SK-N-SH (cell line): Measurements from ENCODE around the gene ARHGAP11B.
"Not testable (repeated sequence)": the region's sequence is repeated elsewhere in the genome, so short reads cannot be mapped to it uniquely, and the experiment has no call there.

Source experiments
- CHD2 ChIP-seq: fragments of 150-350 bp; IDR thresholded peaks from 2 replicates; pipeline ENCODE4 v1.6.1; 2018; ENCODE audit warnings: low read length; ENCODE audit not compliant: partially characterized antibody
- EZH2phosphoT487 ChIP-seq: fragments of 200-600 bp; sonication (generic); IDR thresholded peaks from 2 replicates; pipeline ENCODE4 v1.6.1; 2017; ENCODE audit warnings: low read depth, mixed run types, mild to moderate bottlenecking, antibody characterized with exemption, moderate library complexity, borderline replicate concordance
- FOSL2 ChIP-seq: IDR thresholded peaks from 2 replicates; pipeline ENCODE4 v1.4.0; 2012; ENCODE audit warnings: low read depth, mild to moderate bottlenecking, moderate library complexity, borderline replicate concordance
- JUND ChIP-seq: IDR thresholded peaks from 2 replicates; pipeline ENCODE4 v1.4.0; 2012
- MAX ChIP-seq: IDR thresholded peaks from 2 replicates; pipeline ENCODE4 v1.4.0; 2012; ENCODE audit warnings: low read depth
- MEF2A ChIP-seq: IDR thresholded peaks from 2 replicates; pipeline ENCODE4 v1.4.0; 2012; ENCODE audit warnings: low read depth, borderline replicate concordance
- NRF1 ChIP-seq: IDR thresholded peaks from 2 replicates; pipeline ENCODE4 v1.6.1; 2012; ENCODE audit warnings: low read depth, mild to moderate bottlenecking, low read length
- POLR2AphosphoS5 ChIP-seq: IDR thresholded peaks from 2 replicates; pipeline ENCODE4 v1.6.1; 2012; ENCODE audit warnings: low read depth, low read length
- REST ChIP-seq: IDR thresholded peaks from 2 replicates; pipeline ENCODE4 v1.6.1; 2012; ENCODE audit warnings: mild to moderate bottlenecking, low read depth, low read length, moderate library complexity
- SIN3A ChIP-seq: IDR thresholded peaks from 2 replicates; pipeline ENCODE4 v1.6.1; 2012; ENCODE audit warnings: low read depth, mild to moderate bottlenecking, low read length, moderate library complexity, borderline replicate concordance
- SMC3 ChIP-seq: IDR thresholded peaks from 2 replicates; pipeline ENCODE4 v1.6.1; 2012; ENCODE audit warnings: low read depth, low read length, improper control_type of control experiment
- TCF12 ChIP-seq: IDR thresholded peaks from 2 replicates; pipeline ENCODE4 v1.4.0; 2012
- TF ChIP-seq, protein P1 (sequence below): fragments of 200-600 bp; sonication (generic); IDR thresholded peaks from 2 replicates; pipeline ENCODE4 v1.6.1; 2017; ENCODE audit warnings: antibody characterized with exemption, mild to moderate bottlenecking, moderate library complexity
- TF ChIP-seq, protein P2 (sequence below): IDR thresholded peaks from 2 replicates; pipeline ENCODE4 v1.4.0; 2012; ENCODE audit warnings: low read depth, borderline replicate concordance

DNA sequence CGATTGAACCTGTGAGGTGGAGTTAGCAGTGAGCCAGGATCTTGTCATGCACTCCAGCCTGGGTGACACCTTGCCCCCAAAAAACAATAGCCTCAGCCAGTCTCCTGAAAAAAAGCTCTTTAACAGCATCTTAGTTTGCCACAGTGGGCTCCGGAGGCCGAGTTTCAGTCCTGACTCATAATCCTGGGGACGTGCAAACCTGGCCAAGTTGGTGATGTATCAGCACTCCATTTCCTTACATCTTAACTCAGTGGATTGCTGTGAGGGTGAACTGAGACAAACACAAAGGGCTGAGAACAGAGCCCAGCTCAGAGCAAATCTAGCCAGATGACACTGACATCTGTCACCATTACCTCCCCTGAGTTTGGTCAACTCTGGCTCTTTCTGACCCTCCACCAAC lies 50.0 kb downstream of the ARHGAP11B start:
- TF ChIP-seq, protein P1, sequence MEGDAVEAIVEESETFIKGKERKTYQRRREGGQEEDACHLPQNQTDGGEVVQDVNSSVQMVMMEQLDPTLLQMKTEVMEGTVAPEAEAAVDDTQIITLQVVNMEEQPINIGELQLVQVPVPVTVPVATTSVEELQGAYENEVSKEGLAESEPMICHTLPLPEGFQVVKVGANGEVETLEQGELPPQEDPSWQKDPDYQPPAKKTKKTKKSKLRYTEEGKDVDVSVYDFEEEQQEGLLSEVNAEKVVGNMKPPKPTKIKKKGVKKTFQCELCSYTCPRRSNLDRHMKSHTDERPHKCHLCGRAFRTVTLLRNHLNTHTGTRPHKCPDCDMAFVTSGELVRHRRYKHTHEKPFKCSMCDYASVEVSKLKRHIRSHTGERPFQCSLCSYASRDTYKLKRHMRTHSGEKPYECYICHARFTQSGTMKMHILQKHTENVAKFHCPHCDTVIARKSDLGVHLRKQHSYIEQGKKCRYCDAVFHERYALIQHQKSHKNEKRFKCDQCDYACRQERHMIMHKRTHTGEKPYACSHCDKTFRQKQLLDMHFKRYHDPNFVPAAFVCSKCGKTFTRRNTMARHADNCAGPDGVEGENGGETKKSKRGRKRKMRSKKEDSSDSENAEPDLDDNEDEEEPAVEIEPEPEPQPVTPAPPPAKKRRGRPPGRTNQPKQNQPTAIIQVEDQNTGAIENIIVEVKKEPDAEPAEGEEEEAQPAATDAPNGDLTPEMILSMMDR, result not testable (repeated sequence)
- TF ChIP-seq POLR2AphosphoS5, FOSL2, MEF2A, REST, SIN3A, CHD2, SMC3, TCF12, MAX, NRF1, EZH2phosphoT487, JUND: not testable (repeated sequence)
- TF ChIP-seq, protein P2, sequence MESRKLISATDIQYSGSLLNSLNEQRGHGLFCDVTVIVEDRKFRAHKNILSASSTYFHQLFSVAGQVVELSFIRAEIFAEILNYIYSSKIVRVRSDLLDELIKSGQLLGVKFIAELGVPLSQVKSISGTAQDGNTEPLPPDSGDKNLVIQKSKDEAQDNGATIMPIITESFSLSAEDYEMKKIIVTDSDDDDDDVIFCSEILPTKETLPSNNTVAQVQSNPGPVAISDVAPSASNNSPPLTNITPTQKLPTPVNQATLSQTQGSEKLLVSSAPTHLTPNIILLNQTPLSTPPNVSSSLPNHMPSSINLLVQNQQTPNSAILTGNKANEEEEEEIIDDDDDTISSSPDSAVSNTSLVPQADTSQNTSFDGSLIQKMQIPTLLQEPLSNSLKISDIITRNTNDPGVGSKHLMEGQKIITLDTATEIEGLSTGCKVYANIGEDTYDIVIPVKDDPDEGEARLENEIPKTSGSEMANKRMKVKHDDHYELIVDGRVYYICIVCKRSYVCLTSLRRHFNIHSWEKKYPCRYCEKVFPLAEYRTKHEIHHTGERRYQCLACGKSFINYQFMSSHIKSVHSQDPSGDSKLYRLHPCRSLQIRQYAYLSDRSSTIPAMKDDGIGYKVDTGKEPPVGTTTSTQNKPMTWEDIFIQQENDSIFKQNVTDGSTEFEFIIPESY, result not testable (repeated sequence)
